Measurements from ENCODE around the gene TOM1L2. TPM values are rescaled to one million over a fixed set of nuclear protein-coding genes. Genes with fewer than 3 reads are reported as not detected.

Gene TOM1L2
- total RNA-seq, 4 donors from 2014 or later: 119 to 555 (median 155) TPM

DNA sequence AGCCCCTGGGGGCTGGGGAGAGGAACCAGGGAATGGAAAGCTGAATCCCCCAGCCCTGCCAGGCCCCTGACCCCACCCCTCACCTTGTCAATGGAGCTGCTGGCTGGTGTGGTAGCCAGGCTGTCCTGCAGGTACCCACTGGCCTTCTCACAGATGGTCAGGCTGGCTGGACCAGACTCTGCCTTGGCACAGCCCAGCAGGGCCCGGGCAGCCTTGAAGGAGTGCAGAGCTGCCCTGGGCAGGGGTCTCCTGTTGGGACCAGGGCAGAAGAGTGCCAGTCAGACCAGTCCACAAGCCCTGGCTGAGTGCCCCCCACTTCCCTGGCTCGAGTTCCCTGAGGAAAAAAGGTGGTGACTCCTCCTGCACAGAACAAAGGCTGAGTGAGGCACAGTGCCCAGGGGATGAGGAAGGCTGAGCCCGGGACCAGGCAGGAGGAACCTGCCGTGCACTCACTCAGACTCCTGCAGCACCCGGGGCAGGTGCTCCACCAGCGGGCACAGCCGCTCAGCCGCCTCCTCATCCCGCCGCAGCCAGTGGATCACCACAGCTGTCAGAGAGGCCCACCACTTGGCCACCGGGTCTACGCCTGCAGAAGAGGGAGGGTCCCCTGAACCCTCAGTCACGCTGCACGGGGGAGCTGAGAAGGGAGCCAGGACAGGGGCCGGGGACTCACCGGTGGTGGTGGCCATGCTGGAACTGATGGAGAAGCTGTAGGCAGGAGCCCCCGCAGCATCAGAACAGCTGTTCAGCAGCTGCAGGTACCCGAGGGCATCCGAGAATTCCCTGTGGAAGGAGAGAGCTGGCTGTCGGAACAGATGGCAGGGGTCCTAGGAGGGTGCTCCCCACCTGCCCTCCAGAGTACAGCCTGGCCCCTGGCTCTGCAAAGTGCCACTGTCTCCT lies 157.8 kb downstream of the TOM1L2 start:
- no peak for TF ChIP-seq POLR2A (IDR thresholded peaks at IDR 0.05)
- TF ChIP-seq, protein P1, sequence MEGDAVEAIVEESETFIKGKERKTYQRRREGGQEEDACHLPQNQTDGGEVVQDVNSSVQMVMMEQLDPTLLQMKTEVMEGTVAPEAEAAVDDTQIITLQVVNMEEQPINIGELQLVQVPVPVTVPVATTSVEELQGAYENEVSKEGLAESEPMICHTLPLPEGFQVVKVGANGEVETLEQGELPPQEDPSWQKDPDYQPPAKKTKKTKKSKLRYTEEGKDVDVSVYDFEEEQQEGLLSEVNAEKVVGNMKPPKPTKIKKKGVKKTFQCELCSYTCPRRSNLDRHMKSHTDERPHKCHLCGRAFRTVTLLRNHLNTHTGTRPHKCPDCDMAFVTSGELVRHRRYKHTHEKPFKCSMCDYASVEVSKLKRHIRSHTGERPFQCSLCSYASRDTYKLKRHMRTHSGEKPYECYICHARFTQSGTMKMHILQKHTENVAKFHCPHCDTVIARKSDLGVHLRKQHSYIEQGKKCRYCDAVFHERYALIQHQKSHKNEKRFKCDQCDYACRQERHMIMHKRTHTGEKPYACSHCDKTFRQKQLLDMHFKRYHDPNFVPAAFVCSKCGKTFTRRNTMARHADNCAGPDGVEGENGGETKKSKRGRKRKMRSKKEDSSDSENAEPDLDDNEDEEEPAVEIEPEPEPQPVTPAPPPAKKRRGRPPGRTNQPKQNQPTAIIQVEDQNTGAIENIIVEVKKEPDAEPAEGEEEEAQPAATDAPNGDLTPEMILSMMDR (IDR thresholded peaks at IDR 0.05): no peak
- no peak overlapping the region for H3K4me3 ChIP-seq (ENCODE audit: low read depth, poor library complexity, severe bottlenecking)
- DNase-seq (ENCODE audit: low spot score in 2 of 2): no peak
- intact Hi-C loops (cut with DNase I; ENCODE audit: low total_unique reads): loop anchor here (2.0 kb wide), 1 partner anchor 40 kb away; no protein-coding TSS in a partner anchor
- WGBS, 2 donors: 68 to 77% methylated on average over 10 to 12 of the region's 20 CpGs

DNA sequence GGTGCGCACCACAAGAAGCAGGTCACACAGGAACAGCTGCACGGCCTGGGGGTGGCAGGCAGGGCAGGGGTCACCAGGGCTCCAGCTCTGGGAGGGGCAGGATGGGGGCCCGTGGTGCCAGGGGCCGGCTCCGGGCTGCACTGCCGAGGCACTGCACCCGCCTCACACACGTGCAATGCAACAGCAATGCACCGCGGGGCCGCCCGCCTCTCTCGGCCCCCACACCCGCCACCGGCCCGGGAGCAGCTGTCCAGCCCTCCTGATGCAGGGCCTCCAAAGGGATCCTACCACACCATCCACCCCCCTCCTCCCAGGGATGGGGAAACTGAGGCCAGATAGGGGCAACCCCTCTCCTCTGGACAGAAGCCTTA lies 158.5 kb downstream of the TOM1L2 start:
- intact Hi-C loops (cut with DNase I; ENCODE audit: low total_unique reads): loop anchor here (2.0 kb wide), 1 partner anchor 41 kb away; no protein-coding TSS in a partner anchor
- DNase-seq (ENCODE audit: low spot score in 2 of 2): no peak
- WGBS, 2 donors: 86 to 87% methylated on average over 7 to 8 of the region's 16 CpGs
- no peak overlapping the region for H3K4me3 ChIP-seq (ENCODE audit: low read depth, poor library complexity, severe bottlenecking)
- TF ChIP-seq, protein P1 (IDR thresholded peaks at IDR 0.05): no peak
- TF ChIP-seq POLR2A (IDR thresholded peaks at IDR 0.05): no peak

DNA sequence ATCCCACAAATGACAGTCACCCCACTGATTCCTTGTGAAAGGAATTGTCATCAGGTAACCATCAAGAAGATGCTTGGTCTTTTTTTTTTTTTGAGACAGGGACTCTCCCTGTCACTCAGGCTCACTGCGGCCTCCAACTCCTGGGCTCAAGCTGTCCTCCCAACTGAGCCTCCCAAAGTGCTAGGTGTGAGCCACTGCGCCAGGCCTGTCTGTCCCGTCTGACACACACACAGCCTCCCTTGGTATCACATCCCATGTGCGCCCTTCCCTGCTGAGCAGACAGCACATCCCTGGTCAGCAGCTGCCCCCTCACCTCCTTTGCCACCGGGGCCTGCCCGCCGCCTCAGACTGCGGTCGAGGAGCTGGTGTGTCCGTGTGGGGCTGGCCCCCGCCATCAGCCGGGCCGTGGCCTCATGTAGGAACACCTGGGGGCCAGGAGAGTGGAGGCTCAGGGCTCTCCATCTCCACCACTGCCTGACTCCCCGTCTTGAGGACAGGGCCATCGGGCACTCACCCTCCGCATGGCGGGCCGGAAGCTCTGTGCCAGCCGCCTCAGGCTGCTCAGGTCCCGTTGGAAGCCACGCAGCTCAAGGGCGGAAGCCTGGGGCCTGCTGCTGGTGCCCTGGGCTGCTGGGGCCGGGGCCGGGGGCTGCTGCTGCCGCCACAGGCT lies 159.0 kb downstream of the TOM1L2 start:
- DNase-seq (ENCODE audit: low spot score in 2 of 2): no peak
- intact Hi-C loops (cut with DNase I; ENCODE audit: low total_unique reads): no loop called here
- WGBS, 2 donors: 89 to 92% methylated on average over 22 to 24 of the region's 25 CpGs
- TF ChIP-seq, protein P1 (IDR thresholded peaks at IDR 0.05): no peak
- TF ChIP-seq POLR2A (IDR thresholded peaks at IDR 0.05): no peak
- no peak overlapping the region for H3K4me3 ChIP-seq (ENCODE audit: low read depth, poor library complexity, severe bottlenecking)

DNA sequence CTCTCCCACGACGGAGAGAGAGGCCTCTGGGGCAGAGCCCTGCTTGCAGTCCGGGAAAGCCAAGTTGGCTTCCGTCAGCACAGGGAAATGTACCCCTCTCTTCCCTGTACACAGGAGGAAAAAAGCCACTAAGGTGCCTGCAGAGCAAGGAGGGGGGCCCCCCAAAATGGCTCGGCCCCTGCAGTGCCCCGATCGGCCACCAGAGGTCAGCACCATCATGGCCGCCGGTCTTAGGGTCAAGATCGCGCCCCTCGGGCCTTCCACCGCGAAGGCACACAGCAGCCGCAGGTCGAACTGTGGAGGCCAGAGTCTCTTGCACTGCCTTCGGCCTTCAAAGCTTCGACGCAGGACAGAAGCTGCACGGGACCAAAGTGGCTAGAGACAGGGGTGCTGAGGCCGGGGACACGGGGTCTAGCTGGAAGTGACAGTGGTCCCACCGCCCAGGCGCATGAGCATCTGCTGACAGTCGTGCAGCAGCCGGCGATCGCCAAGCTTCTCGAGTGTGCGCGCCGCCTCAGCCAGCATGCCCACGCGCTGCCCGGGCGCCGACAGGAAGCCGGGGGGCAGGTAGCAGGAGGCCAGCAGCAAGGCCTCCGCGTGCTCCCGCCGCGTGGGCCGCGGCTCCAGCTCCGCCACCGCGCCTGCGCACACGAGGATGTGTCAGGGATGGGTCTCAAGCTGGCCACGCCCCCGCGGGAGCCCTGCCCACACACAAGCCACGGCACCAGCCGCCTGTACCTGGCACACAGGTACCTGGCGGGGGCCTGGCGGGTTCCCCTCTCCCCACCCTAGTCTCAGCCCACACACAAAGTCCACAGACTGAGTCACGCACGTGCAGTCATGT lies 159.8 kb downstream of the TOM1L2 start:
- TF ChIP-seq, protein P1 (IDR thresholded peaks at IDR 0.05): peak in 2 of 3 donors; percentile 35 to 98
- TF ChIP-seq POLR2A (IDR thresholded peaks at IDR 0.05): no peak
- 51 to 59% methylated on average over 45 to 56 of the region's 59 CpGs for WGBS, 2 donors
- H3K4me3 ChIP-seq (ENCODE audit: low read depth, poor library complexity, severe bottlenecking): no peak overlapping the region
- intact Hi-C loops (cut with DNase I; ENCODE audit: low total_unique reads): no loop called here
- peak; percentile 56 to 96 for DNase-seq (ENCODE audit: low spot score in 2 of 2)

DNA sequence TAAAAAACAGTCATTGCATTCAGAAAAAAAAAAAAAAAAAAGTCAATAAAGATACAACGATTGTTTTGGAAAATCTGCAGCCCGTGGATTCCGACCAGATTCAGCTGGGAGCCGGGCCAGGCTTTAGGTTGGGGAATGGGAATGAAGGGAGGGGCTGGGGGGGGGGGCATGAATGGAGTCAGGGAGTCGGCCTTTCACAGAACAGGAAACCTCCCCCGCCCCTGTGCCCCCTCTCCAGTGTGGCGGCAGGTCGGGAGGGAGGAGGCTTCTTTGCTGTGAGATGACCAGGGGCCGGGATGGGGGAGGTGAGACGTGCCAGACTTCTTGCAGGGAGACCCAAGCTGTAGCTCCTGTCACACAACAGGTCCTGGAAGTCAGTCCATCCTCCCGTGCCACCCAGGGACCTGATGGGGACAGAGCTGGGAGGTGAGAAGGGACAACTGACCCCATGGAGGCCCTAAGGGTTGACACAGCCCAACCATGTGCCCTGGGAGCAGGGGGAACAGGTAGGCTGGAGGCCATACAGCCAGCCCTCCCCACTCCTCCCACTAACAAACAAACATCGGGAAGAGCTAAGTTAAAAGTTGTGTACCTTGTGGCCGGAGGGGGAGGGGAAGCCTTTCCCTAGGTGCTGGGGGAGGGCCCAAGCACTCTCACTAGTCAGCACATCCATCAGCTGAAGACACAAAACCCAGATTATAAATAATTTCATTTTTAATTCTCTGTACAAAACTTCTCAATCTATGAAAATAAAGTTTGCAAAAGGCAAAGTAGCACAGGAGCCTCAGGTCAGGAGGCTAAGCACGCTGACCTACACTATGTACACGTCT lies 160.6 kb downstream of the TOM1L2 start:
- DNase-seq (ENCODE audit: low spot score in 2 of 2): no peak
- intact Hi-C loops (cut with DNase I; ENCODE audit: low total_unique reads): no loop called here
- TF ChIP-seq, protein P1 (IDR thresholded peaks at IDR 0.05): no peak
- no peak for TF ChIP-seq POLR2A (IDR thresholded peaks at IDR 0.05)
- H3K4me3 ChIP-seq (ENCODE audit: low read depth, poor library complexity, severe bottlenecking): no peak overlapping the region
- WGBS, 2 donors: 40 to 50% methylated on average over 15 of the region's 15 CpGs

Data from lower leg skin (tissue), 4 donors.